ENCODE results near the gene CYP26B1. TPM values are rescaled to one million over a fixed set of nuclear protein-coding genes. Genes with fewer than 3 reads are reported as not detected.

CYP26B1 gene
- polyA plus RNA-seq, 4 donors = 14.0 to 17.5 (median 15.7) TPM

GRCh38 chr2:72142570-72143440 is 4.9 kb downstream of the CYP26B1 start:
- no peak for DNase-seq (ENCODE audit: low read depth in 4 of 4, low spot score in 3 of 4)

DNA sequence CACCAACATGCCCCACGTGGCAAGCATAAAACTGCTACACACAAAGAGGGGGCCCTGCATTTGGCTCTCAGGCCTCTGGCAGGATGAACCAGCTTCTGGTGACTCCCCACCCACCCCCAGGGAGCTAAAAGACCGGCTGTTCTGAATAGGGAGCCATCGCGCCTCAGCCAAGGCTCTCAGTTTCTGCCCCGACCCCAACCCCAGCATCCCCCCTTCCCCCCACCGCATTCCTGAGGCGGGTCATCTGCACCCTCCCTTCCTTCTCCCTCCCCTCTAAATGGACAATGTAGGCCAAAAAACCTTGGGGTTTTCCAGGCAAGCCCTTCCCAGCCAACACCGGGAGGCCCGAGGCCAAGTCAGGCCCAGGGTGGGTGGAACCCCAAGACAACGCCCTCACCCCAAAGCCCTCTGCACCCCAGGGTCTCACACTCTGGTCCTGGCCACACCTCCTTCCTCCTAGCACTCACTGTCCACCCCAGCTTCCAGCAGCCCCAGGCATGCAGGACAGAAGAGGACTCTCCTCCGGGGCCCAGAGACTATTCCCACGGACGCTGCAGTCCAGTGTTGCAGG is 5.7 kb downstream of the CYP26B1 start:
- no peak for DNase-seq (ENCODE audit: low read depth in 4 of 4, low spot score in 3 of 4)

DNA sequence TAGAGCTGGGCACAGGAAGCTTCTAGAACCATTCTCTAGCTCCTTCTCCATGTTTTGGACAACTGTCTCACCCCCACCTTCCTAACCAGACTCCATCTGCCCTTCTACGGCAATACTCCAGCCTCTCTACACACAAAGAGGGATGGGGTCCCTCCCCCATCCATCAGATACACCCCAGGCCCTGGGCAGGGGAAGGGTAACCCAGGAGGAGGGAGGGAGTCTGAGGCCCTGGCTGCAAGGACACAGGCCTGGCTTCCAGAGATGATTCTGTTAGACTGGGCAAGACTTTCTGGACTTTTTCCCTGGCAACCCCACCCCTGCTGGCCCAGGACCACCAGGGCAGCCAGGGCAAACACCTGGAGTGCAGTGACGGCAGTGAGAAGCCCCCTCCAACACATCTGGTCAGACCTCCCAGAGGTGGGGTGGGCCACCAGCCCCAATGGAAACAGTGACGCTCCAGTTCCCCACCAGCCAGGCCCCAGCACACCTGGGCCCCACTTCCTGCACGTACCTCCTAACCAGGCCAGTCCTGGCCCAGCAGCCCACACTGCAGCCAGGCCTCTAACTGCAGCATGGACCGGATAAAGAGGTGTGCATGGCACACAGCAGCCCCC is 6.5 kb downstream of the CYP26B1 start:
- DNase-seq (ENCODE audit: low read depth in 4 of 4, low spot score in 3 of 4) = no peak

DNA sequence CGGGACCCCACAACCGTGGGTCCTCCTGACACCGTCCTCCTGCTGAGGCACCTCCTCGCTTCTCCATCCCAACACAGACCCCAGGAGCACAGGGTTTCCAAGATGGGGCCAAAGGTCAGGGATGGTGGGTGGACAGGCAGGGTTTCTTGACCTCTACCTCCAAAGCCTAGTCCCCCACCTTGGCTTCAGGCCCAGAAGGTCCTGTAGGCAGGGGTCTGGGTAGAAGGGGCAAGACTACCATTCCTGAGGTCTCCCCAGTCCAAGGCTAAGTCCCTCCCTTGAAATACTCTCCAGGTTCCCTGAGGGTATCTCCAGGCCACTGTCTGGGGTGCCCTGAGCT is 7.1 kb downstream of the CYP26B1 start:
- DNase-seq (ENCODE audit: low read depth in 4 of 4, low spot score in 3 of 4) = no peak

DNA sequence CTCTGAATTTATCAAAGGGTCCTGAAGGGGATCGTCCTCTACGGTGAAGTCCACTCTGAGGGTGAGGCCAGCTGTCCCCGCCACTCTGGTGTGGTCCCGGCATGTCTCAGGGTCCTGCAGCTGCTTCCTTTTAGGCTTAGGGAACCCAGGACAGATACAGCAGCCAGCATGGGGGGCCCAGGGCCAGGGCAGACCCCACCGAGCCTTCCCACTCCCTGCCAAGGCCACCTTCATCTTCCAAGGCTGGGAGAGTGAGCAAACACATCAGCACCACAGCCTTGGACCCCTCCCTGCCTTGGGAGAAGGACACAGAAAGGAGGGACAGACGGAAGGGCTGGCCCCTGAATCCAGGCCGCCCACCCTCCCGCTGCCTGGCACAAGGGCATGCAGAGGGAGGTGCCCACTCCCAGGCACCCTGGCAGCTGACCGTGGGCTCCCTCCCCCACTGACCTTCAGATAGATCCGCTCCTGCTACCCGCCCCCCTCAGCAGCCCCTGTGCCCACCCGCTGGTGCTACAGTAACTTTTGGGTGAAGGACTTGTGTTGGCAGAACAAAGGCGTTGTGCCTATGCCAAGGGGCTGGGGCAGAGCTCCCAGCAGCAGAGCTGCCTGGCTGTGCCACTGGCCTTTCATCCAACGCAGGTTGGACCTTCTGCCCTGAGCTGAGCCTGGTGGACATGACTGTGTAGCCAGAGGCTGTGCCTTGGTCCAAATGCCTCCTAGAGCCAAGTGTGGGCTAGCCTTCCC is 7.6 kb downstream of the CYP26B1 start:
- no peak for DNase-seq (ENCODE audit: low read depth in 4 of 4, low spot score in 3 of 4)

DNA sequence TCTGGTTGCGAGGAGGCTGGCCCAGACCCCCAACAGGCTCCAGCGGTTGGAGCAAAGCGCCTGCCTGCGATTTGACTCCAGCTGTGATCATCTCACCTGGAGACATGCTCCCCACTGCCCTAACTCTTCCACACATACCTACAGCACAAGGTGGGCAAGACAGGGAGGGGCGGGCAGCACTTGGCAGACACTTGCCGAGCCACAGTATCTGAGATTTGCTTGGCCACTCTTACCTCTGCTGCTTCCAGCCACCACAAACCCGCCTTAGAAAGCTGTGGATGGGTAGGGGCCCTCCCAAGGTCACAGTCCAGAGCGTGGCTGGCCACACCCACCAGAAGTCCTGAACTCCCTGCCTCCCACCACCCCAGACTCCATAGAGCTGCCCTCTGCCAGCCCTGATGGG is 8.2 kb downstream of the CYP26B1 start:
- DNase-seq (ENCODE audit: low read depth in 4 of 4, low spot score in 3 of 4) = no peak

- DNase-seq (ENCODE audit: low read depth in 4 of 4, low spot score in 3 of 4) = no peak
Observed at GRCh38 chr2:72138921-72139381, 8.7 kb downstream of the CYP26B1 start.

DNA sequence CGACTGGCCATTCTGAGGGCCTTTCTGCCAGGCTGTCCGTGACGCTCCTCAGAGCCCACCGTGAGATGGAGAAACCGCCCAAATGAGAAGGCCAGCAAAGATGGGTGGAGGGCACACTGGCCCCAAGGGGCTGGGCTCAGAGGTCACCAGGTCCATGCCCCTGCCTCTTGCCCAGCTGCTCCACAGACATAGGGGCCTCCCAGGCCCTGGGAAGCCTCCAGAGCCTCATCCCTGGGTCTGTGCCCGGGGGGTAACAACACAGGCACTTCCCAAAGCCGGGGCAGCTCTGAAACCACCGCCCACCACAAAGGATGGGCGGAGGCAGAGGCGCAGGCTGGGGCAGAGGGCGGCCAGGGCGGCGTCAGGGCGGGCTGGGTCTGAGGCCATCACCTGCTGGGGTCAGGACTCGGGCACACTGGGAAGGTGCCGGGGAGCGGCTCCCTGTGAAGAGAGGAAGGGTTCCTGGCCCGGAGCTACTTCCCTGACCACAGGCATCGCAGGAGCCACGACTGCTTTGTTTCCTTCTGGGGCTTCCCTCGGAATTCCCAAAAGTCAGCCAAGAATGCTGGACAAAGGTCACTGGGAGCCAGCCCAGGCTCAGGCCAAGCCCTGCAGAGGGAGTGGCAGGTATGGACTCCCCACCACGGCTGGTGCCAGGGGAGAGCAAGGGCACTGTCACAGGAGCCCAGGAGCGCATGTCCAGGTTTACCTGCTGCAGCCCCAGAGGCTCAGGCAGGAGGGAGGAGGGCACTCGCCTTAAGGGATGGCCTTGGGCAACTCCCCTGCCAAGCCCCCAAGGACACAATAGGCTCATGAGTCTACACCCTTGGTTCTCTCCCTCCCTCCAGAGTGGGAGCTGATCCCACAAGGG is 9.4 kb downstream of the CYP26B1 start:
- DNase-seq (ENCODE audit: low read depth in 4 of 4, low spot score in 3 of 4) = no peak

DNA sequence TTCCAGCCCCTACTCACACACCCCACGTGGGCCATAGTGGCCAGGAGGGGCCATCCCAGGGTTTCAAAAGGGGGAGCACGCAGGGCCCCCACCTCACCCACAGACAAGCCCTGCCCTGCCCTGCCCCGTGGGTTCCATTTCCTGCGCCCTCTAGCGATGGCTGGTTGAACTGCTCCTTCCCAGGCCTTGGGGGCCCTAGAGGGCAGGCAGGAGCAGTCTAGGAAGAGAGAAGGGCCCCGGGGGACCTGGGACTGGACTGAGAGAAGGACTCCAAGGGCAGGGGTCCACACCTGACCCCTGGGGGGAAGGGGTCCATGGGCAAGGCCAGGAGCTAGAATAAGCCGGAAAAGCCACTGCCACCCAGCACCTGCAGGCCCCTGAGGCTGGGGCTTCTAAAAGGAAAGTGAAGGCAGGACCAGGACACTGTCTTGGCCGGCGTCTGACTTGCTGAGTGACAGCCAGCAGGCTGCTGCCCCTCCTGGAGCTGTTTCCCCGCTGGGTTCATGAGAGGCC is 10.1 kb downstream of the CYP26B1 start:
- DNase-seq (ENCODE audit: low read depth in 4 of 4, low spot score in 3 of 4) = no peak

DNA sequence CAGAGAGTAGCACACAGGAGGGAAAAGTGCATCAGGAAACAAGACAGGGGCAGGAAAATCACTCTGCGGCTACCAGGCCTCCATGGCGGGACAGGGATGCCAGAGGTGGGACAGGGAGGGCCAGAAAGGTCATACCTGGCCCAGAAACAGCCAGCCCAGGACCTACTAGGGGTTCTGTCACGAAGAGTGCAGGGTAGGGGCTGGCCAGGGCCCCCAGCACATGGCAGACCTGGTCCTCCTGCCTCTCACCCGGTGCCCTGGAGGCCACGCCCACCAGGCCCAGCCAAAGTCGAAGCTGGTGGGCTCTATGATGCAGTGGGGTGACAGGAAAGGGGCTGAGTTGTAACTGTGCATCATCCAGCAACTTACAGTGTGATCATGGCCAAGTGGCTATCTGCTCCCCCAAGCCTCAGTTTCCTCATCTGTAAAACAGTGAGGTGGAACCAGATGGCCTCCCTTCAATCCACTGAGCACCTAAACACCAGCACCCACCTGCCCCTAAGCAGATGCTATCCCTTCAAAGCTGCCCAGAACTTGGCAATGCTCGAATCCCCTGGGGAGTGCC is 10.6 kb downstream of the CYP26B1 start:
- DNase-seq (ENCODE audit: low read depth in 4 of 4, low spot score in 3 of 4) = no peak

DNA sequence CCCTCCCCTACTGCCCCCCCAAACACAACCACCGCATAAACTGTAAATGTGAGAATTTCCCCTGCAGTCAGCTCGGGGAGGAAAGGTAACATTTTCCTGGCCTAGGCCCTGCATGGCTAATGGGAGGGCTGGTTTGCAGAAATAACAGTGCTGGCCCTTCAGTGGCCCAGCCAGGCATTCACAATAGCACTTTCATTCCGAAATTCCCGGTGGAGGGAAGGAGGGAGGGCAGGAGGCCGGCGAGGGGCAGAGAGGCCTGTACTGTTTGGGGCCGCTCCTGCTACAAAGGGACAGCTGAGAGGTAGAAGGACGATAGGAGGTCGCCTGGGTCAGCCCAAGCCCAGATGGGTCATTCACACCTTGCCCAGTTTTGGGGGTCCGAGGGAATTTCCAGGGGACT is 11.3 kb downstream of the CYP26B1 start:
- no peak for DNase-seq (ENCODE audit: low read depth in 4 of 4, low spot score in 3 of 4)

GRCh38 chr2:72135921-72136320 is 11.7 kb downstream of the CYP26B1 start:
- no peak for DNase-seq (ENCODE audit: low read depth in 4 of 4, low spot score in 3 of 4)

DNA sequence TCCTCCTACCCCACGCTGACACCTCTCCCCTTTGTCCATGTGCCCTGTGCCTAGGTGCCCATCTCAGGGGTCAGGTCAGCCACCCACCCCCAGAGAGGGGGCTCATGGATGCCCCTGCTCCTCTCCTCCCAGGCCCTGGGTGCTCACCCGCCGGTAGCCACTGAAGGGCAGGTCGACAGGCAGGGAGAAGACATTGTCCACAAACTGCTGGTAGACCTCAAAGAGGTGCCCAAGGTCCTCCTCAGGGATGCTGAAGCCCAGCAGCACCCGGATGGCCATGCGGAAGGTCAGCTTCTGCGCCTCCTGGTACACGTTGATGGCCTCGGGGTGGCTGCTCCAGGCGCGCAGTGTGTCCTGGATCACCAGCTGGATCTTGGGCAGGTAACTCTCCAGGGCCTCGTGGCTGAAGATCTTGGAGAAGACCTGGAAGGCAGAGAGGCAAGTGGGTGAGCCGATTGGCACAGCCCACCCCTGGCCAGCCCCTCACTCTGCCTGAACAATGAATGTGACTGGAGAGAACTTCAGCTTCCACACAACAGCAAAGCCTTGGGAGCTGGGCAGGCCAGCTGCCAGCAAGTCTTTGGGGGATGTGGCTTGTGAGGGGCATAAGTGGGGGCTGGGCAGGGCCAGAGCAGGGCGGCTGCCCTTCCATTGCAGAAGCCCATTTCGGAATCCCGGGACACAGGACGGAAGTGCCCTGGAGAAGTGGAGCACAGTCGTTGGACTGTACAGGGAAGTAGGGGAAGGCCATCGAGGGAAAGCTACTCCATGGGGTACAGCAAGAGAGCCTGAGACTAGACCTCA is 12.5 kb downstream of the CYP26B1 start:
- DNase-seq (ENCODE audit: low read depth in 4 of 4, low spot score in 3 of 4) = no peak

DNA sequence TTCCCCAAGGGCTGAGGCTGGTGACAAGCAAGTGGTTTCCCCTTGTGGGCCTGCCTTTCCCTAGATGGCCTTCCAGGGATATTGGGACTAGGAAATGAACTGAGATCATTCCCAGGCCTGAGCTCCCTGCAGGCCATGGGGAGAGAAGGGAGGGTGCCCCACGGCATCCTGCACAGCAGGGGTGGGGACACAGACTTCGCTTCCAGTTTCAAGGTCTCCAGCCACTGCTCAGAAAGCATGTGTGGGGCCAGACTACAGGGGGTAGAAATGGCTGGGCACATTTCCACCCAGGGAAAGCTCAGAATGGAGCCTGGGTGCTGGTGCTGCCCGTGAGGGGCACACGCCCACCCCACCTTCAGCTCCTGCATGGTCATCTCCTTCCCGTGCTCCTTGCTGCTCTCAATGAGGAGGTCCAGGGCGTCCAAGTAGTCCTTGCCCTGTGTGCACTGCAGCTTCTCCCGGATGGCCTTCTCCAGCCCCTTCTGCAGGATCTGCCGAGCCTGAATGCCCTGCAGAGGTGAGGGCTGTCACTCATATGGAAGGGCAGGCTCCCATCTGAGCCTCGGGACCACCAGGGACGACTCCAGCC is 13.2 kb downstream of the CYP26B1 start:
- DNase-seq (ENCODE audit: low read depth in 4 of 4, low spot score in 3 of 4) = no peak

DNA sequence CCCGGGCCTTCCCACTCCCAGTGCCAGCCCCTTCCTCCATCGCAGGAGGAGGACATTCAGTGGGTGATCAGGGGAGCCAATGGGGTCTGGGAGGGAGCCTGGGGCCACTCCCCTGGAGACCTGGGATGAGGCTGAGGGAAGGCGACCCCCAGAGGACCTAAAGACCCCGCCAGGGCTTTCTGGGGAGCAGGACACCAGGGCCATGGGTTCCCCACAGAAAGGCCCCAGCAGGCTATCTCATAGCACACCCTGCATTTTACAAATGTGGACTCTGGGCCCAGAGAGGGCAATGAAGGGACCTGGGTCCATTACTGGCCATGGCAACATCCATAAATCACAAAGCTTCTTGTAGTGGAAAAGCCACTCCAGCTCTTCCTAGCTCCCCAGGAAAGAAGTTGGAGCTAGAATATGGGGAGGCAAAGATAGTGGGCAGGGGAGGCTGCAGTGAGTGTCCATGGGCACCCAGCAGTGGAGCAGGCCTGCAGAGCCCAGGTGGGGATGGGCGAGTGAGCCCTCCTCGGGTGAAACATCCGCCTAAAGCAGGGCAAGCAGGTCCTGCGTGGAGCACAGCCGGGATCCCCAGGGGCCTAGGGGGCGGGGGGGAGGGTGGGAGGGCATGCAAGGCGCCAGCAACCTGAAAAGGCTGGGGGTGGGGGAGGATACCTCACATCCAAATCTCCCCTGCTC is 13.8 kb downstream of the CYP26B1 start:
- no peak for DNase-seq (ENCODE audit: low read depth in 4 of 4, low spot score in 3 of 4)

- DNase-seq (ENCODE audit: low read depth in 4 of 4, low spot score in 3 of 4) = no peak
Observed at GRCh38 chr2:72132981-72133720, 14.5 kb downstream of the CYP26B1 start.
